Measurements from ENCODE around the gene CENPT.

Gene CENPT

DNA sequence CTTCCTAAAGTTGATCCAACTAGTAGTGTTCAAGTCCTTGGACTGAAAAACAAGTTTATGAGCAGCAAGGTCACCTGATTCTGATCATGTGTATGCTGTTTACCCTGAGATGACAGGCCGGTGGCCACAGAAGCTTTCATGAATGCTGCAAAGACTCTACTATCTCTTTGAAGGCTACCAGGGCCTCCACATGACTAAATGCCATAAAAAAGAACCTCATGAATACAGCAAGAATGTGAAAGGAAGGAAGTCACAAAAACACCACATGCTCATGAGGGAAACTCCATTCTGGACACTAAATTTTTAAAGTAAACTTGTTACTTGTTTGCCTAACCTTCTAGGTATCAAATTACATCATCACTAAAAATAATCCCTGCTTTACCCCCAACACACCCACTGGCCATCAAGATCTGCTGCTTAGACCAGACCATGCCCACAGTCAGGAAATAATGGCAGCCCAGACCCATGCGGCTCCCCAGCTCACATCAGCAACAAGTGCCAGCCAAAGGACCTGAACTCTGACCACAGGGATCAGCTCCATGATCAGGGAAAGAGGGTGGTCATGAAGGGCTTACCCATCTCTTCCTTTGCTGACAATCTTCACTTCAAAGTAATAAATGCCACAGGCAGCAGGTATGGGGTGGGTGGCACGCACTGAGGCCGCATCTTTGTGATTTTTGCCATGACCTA lies 42.5 kb downstream of the CENPT start:
- peak overlapping the region; percentile 90 for H3K27ac ChIP-seq
- no peak for TF ChIP-seq ZFX (IDR thresholded peaks at IDR 0.05)
- TF ChIP-seq CTCF (conservative IDR thresholded peaks at IDR 0.05), result no peak

- TF ChIP-seq CTCF (conservative IDR thresholded peaks at IDR 0.05), result no peak
- no peak for TF ChIP-seq ZFX (IDR thresholded peaks at IDR 0.05)
- H3K27ac ChIP-seq, result no peak overlapping the region
These were observed 43.6 kb downstream of the CENPT start for GRCh38 chr16:67803894-67804293.

GRCh38 chr16:67801883-67802282 lies 45.6 kb downstream of the CENPT start:
- H3K27ac ChIP-seq, result no peak overlapping the region

GRCh38 chr16:67801241-67801640 lies 46.3 kb downstream of the CENPT start:
- TF ChIP-seq ZFX (IDR thresholded peaks at IDR 0.05), result no peak
- TF ChIP-seq CTCF (conservative IDR thresholded peaks at IDR 0.05), result no peak
- no peak overlapping the region for H3K27ac ChIP-seq

More at GRCh38 chr16:67801883-67802282, 45.6 kb downstream of the CENPT start:
- no peak for TF ChIP-seq ZFX (IDR thresholded peaks at IDR 0.05)
- no peak for TF ChIP-seq CTCF (conservative IDR thresholded peaks at IDR 0.05)

- no peak overlapping the region for H3K27ac ChIP-seq
- TF ChIP-seq ZFX (IDR thresholded peaks at IDR 0.05), result no peak
- no peak for TF ChIP-seq CTCF (conservative IDR thresholded peaks at IDR 0.05)
These were observed 47.1 kb downstream of the CENPT start for GRCh38 chr16:67800338-67800926.

DNA sequence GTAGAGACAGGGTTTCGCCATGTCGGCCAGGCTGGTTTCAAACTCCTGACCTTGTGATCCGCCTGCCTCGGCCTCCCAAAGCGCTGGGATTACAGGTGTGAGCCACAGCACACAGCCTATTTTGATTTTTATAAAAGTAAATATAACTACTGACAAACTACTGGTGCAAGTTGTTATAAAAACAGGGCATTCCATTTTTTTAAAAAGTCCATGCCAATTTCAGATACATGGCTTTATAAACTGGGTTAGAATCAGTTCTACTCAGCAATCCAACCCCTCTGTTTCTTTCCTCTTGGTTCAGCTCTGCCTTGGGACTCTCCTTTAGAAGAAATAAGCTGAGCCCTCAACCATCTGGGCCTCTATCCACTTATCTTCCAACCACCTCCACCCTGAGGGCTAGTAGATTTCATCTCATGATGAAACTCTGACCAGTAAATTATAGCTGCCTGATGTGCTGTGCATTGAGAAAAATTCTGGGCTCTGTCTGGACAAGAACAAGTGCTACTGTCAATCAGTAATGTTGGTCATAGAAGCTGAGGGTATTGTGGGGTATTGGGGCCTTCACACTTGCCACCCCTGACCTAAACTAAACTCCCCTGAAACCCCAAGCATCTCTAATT lies 51.3 kb downstream of the CENPT start:
- no peak overlapping the region for H3K27ac ChIP-seq
- TF ChIP-seq ZFX (IDR thresholded peaks at IDR 0.05) (no peak), CTCF (conservative IDR thresholded peaks at IDR 0.05) (no peak)

DNA sequence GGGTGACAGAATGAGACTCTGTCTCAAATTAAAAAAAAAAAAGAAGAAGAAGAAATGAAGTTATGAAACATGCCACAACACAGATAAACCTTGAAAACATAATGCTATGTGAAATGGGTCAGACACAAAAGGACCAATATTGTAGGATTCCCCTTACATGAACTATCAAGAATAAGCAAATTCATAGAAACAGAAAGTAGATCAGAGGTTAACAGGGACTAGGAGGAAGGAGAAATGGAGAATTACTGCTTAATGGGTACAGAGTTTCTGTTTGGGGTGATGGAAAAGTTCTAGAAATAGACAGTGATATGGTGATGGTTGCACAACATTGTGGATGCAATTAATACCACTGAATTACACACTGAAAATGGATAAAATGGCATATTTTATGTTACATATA lies 57.4 kb downstream of the CENPT start:
- no peak overlapping the region for H3K27ac ChIP-seq
- no peak for TF ChIP-seq ZFX (IDR thresholded peaks at IDR 0.05)
- no peak for TF ChIP-seq CTCF (conservative IDR thresholded peaks at IDR 0.05)

Data from C4-2B (cell line).